Placental epithelial cell (primary cell): ENCODE results near the gene SP8. TPM values are rescaled to one million over a fixed set of nuclear protein-coding genes. Genes with fewer than 3 reads are reported as not detected.

Source experiments
- total RNA-seq: library from RNA; depleted of rRNA; stranded (reverse); fragments of >200 nt; gene quantifications from 2 replicates; pipeline ENCODE4 v1.2.3, GENCODE V29; 2012

The SP8 gene
- total RNA-seq = not detected in 2 replicates

GRCh38 chr7:20786779-20787659 is at the start of gene SP8:
TSS of gene SP8 (minus strand) at chr7:20786886. CDS start at chr7:20786798, 88 bp downstream.

Other genes starting within 250 kb of the SP8 start
- under 0.01 TPM in 1 of 2 replicates, not detected in the other for gene ABCB5, start 171.2 kb downstream of the SP8 start, total RNA-seq